ENCODE measurements around the gene PSMC3IP. TPM values are rescaled to one million over a fixed set of nuclear protein-coding genes. Genes with fewer than 3 reads are reported as not detected.

The PSMC3IP gene
- polyA plus RNA-seq, 1 donor from 2014 or later, result 2.9 TPM

- H3K4me1 Mint-ChIP-seq, result peaks cover 19 to 23% (median 19%) of the 10 kb centered on the region in 3 donors
- H3K9me3 Mint-ChIP-seq, result no peaks in the 10 kb centered on the region
- no peak overlapping the region for H3K4me3 Mint-ChIP-seq
- peaks cover 2% of the 10 kb centered on the region for H3K27me3 Mint-ChIP-seq
- peaks cover 1% of the 10 kb centered on the region for H3K36me3 Mint-ChIP-seq
- H3K27ac Mint-ChIP-seq, result no peak overlapping the region
Measured at GRCh38 chr17:42527932-42528331, 49.6 kb downstream of the PSMC3IP start.

- peaks cover 1% of the 10 kb centered on the region for H3K36me3 Mint-ChIP-seq
- no peaks in the 10 kb centered on the region for H3K9me3 Mint-ChIP-seq
- no peak overlapping the region for H3K27ac Mint-ChIP-seq
- H3K27me3 Mint-ChIP-seq, result peaks cover 2% of the 10 kb centered on the region
- no peak overlapping the region for H3K4me3 Mint-ChIP-seq
- H3K4me1 Mint-ChIP-seq, result peaks cover 12 to 17% (median 14%) of the 10 kb centered on the region in 3 donors
Measured at GRCh38 chr17:42526031-42526444, 51.5 kb downstream of the PSMC3IP start.

GRCh38 chr17:42525221-42525620 lies 52.3 kb downstream of the PSMC3IP start:
- H3K27ac Mint-ChIP-seq, result peak overlapping the region in 1 of 3 donors; percentile 28
- H3K36me3 Mint-ChIP-seq, result peaks cover 1% of the 10 kb centered on the region
- H3K4me1 Mint-ChIP-seq, result peaks cover 8 to 10% (median 9%) of the 10 kb centered on the region in 3 donors
- H3K27me3 Mint-ChIP-seq, result peaks cover 2% of the 10 kb centered on the region
- no peak overlapping the region for H3K4me3 Mint-ChIP-seq
- H3K9me3 Mint-ChIP-seq, result no peaks in the 10 kb centered on the region

- Mint-ChIP-seq H3K36me3 (peaks cover 1% of the 10 kb centered on the region), H3K27ac (no peak overlapping the region), H3K4me3 (no peak overlapping the region), H3K27me3 (peaks cover 2% of the 10 kb centered on the region), H3K9me3 (no peaks in the 10 kb centered on the region), H3K4me1 (peaks cover 5% of the 10 kb centered on the region in 3 donors)
Measured at GRCh38 chr17:42522798-42523278, 54.7 kb downstream of the PSMC3IP start.

Other genes with a start within 250 kb of the PSMC3IP start
- 106 TPM for gene STAT3, start 189.3 kb downstream of the PSMC3IP start, polyA plus RNA-seq
- not detected for gene CAVIN1, start 154.5 kb downstream of the PSMC3IP start, polyA plus RNA-seq
- 17.2 TPM for gene ATP6V0A1, start 118.9 kb downstream of the PSMC3IP start, polyA plus RNA-seq
- 14.4 TPM for gene NAGLU, start 41.5 kb downstream of the PSMC3IP start, polyA plus RNA-seq
- 0.39 TPM for gene HSD17B1, start 24.8 kb downstream of the PSMC3IP start, polyA plus RNA-seq
- 64.9 TPM for gene COASY, start 15.6 kb downstream of the PSMC3IP start, polyA plus RNA-seq
- gene MLX, start 10.6 kb downstream of the PSMC3IP start, polyA plus RNA-seq, result 44.8 TPM
- gene RETREG3, start 31.6 kb upstream of the PSMC3IP start, polyA plus RNA-seq, result 105 TPM
- 11.8 TPM for gene TUBG1, start 32.0 kb upstream of the PSMC3IP start, polyA plus RNA-seq
- 2.5 TPM for gene TUBG2, start 81.6 kb upstream of the PSMC3IP start, polyA plus RNA-seq
- gene PLEKHH3, start 99.3 kb upstream of the PSMC3IP start, polyA plus RNA-seq, result 1.1 TPM
- gene CCR10, start 104.1 kb upstream of the PSMC3IP start, polyA plus RNA-seq, result 2.1 TPM
- 1.1 TPM for gene CNTNAP1, start 104.8 kb upstream of the PSMC3IP start, polyA plus RNA-seq
- 37.4 TPM for gene EZH1, start 167.3 kb upstream of the PSMC3IP start, polyA plus RNA-seq
- gene RAMP2, start 183.5 kb upstream of the PSMC3IP start, polyA plus RNA-seq, result not detected
- 45.6 TPM for gene VPS25, start 195.7 kb upstream of the PSMC3IP start, polyA plus RNA-seq
- not detected for gene WNK4, start 202.9 kb upstream of the PSMC3IP start, polyA plus RNA-seq
- 117 TPM for gene COA3, start 221.0 kb upstream of the PSMC3IP start, polyA plus RNA-seq
- gene CNTD1, start 221.1 kb upstream of the PSMC3IP start, polyA plus RNA-seq, result 0.41 TPM
- gene BECN1, start 246.6 kb upstream of the PSMC3IP start, polyA plus RNA-seq, result 136 TPM